Measurements from ENCODE around the gene DHX58.

Gene DHX58

DNA sequence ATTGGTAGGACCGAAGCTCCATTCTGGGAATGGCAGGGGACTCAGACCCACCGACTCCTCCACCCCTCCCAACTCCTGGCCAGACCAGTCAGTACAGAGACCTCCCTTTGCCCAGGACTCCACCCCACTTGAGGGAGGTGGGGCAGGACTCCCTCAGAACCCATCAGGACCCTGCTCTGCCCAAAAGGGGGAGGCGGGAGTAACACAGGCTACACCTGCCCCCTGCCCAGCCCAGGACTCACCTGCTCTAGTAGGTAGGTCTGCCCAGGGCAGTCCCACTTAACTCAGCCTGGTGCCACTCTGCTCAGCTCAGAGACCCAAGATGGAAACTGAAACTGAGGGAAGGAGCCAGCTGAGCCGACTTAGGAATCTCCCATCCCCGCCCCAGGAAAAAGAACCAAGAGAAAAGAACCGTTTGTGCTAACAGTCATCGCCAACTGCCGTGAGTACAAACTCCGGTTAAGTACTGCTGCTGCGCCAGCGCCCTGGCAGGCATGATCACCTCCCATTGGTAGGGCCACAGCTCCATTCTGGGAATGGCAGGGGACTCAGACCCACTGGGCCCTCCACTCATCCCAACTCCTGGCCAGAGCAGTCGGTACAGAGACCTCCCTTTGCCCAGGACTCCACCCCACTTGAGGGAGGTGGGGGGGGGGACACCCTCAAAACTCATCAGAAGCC is 503 bp downstream of the DHX58 start:
- no peak for DNase-seq (ENCODE audit: extremely low spot score)
- ChIA-PET CTCF (interaction anchor here (0.8 to 12.1 kb wide), 9 partner anchors 9 to 149 kb away, joined by 3 to 172 read pairs (median 6); partner anchors contain the start of genes CNP, DNAJC7, KCNH4 and NKIRAS2), POLR2A (interaction anchor here (0.9 to 1.0 kb wide), 2 partner anchors 145 to 146 kb away, joined by 3 read pairs; no protein-coding TSS in a partner anchor)
- TF ChIP-seq CTCF (IDR thresholded peaks at IDR 0.05; ENCODE audit: control extremely low read depth, extremely low read depth, low read depth, missing control alignments), result no peak

DNA sequence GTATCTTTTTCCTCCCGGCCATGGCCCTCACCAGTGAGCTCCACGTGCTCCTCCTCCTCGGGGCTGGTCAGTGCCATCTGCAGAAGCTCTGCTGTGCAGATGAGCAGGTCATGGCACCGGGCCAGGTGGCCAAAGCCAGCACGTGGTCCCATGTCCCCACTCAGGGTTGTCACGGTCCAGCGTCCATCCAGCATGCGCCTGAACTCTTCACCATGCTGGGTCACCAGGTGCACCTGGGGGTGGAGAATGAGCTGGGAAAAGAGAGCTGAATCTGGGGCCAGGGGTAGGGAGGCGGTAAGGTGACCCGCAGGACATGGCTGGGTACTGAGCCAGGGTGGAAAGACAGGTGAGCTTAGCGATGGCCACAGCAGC is 1.3 kb downstream of the DHX58 start:
- TF ChIP-seq CTCF (IDR thresholded peaks at IDR 0.05; ENCODE audit: control extremely low read depth, extremely low read depth, low read depth, missing control alignments), result no peak
- ChIA-PET CTCF (interaction anchor here (0.8 to 12.1 kb wide), 8 partner anchors 8 to 148 kb away, joined by 3 to 172 read pairs (median 7); partner anchors contain the start of genes CNP, DNAJC7, KCNH4 and NKIRAS2), POLR2A (interaction anchor here (0.6 kb wide), 1 partner anchor 150 kb away, joined by 3 read pairs; no protein-coding TSS in a partner anchor)
- no peak for DNase-seq (ENCODE audit: extremely low spot score)

DNA sequence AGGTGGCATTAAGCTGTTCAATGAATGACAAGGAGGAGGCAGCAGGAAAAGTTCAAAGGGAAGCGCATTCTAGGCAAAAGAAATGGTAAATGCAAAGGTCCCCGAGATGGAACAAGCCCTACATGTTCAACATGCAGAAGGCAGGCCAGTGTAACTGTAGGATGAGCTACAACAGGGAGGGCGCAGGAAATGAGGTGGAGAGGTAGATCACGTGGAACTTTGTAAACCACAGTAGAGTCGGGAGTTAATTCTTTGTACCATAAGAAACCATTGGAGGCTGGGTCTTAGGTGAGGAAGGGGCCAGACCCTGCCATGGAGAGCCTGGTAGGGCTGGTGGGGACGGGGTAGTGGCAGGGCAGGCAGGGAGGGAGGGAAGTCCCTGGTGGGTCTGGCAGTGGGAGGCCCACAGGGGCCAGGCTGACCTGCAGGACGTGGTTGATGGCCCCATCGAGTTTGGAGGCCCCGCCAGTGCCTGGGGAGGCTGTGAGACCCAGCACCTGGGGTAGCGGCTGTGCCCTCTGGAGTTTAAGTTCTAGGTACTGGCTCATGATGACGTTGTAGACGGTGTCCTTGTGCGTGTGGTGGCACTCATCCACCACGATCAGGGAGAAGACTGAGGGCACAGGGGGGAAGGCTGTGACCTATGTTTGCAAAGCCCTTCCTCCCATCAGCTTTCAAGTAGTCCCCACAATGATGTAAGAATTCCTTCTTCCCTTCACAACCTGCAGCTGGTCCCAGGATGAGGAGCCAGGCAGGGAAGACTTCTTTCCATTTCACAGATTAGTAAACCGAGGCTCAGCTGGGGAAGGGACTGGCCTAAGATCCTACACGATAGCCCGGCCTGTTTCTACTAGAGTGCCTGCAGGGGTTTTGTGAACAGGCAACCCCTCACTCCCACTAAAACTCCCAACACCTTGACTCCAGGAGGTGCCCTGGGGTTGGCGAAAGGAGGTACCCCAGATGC is 1.9 kb downstream of the DHX58 start:
- TF ChIP-seq CTCF (IDR thresholded peaks at IDR 0.05; ENCODE audit: control extremely low read depth, extremely low read depth, low read depth, missing control alignments), result no peak
- POLR2A ChIA-PET, result interaction anchor here (0.6 kb wide), 2 partner anchors 150 to 1256 kb away, joined by 3 read pairs; no protein-coding TSS in a partner anchor
- CTCF ChIA-PET, result interaction anchor here (1.0 to 12.1 kb wide), 9 partner anchors 7 to 147 kb away, joined by 3 to 172 read pairs (median 8); partner anchors contain the start of genes CNP, KCNH4 and NKIRAS2
- DNase-seq (ENCODE audit: extremely low spot score), result no peak

DNA sequence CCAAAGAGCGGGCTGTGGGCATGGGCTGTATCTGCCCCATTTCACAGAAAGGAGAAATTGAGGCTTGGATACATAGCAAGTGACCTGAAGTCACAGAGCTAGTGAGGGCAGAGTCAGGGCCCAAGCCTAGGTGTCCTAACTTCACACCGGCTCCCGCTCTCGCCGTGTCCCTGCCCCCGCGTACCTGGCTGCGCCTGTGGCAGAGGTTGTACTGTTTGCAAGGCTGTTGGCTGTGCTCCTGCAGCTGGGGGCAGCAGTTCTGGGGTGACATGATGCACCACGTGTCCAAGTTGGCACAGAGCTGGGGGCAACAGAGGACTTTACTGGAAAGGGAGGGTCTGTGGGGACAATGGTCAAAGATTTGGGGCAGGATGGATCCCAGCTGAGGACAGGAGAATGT is 3.4 kb downstream of the DHX58 start:
- DNase-seq (ENCODE audit: extremely low spot score), result no peak
- CTCF ChIA-PET, result interaction anchor here (0.8 to 5.9 kb wide), 6 partner anchors 8 to 86 kb away, joined by 3 to 43 read pairs (median 18); partner anchors contain the start of gene ZNF385C
- POLR2A ChIA-PET, result interaction anchor here (0.6 to 0.7 kb wide), 2 partner anchors 9 to 12 kb away, joined by 3 to 6 read pairs; partner anchors contain the start of gene KAT2A
- no peak for TF ChIP-seq CTCF (IDR thresholded peaks at IDR 0.05; ENCODE audit: control extremely low read depth, extremely low read depth, low read depth, missing control alignments)

- ChIA-PET POLR2A (interaction anchor here (0.7 kb wide), 1 partner anchor 10 kb away, joined by 3 read pairs; no protein-coding TSS in a partner anchor), CTCF (interaction anchor here (0.8 to 5.9 kb wide), 5 partner anchors 9 to 83 kb away, joined by 3 to 35 read pairs (median 7); partner anchors contain the start of gene ZNF385C)
- peak; percentile 98 for DNase-seq (ENCODE audit: extremely low spot score)
- TF ChIP-seq CTCF (IDR thresholded peaks at IDR 0.05; ENCODE audit: control extremely low read depth, extremely low read depth, low read depth, missing control alignments), result no peak
These were observed 4.6 kb downstream of the DHX58 start for GRCh38 chr17:42107597-42108576.

All from GM10248 (cell line).